ENCODE results near the gene KMT2D. TPM values are rescaled to one million over a fixed set of nuclear protein-coding genes. Genes with fewer than 3 reads are reported as not detected.

The KMT2D gene
- total RNA-seq, 2 donors from 2014 or later, result 82.7 to 99.7 TPM

DNA sequence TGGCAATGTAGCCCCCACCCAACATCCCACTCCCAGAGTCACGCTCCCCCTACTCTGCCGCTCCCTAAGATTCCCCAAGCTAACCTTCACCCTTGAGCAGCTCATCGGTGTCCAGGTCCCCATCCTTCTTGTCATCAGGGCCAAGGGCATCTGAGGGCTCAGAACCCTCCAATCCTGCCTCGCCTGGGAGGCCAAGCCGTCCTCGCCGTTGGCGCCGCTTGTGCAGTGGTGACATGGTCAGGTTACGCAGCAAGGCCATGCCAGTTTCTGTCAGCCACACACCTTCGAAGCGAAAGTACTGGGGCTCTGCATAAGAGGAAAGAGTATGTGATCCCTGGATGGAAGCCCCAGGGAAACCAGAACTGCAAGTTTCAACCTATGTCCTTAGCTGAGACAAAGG lies 15.9 kb downstream of the KMT2D start:
- WGBS, result 94% methylated on average over 12 of the region's 12 CpGs
- TF ChIP-seq POLR2A (IDR thresholded peaks at IDR 0.05) (no peak), POLR2AphosphoS5 (IDR thresholded peaks at IDR 0.05) (no peak)
- TF ChIP-seq, protein P1, sequence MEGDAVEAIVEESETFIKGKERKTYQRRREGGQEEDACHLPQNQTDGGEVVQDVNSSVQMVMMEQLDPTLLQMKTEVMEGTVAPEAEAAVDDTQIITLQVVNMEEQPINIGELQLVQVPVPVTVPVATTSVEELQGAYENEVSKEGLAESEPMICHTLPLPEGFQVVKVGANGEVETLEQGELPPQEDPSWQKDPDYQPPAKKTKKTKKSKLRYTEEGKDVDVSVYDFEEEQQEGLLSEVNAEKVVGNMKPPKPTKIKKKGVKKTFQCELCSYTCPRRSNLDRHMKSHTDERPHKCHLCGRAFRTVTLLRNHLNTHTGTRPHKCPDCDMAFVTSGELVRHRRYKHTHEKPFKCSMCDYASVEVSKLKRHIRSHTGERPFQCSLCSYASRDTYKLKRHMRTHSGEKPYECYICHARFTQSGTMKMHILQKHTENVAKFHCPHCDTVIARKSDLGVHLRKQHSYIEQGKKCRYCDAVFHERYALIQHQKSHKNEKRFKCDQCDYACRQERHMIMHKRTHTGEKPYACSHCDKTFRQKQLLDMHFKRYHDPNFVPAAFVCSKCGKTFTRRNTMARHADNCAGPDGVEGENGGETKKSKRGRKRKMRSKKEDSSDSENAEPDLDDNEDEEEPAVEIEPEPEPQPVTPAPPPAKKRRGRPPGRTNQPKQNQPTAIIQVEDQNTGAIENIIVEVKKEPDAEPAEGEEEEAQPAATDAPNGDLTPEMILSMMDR (IDR thresholded peaks at IDR 0.05), result no peak
- DNase-seq (ENCODE audit: low spot score), result no peak
- Histone ChIP-seq H3K36me3 (peaks cover 50 to 76% of the 10 kb centered on the region in 2 donors), H3K27ac (no peak overlapping the region), H3K9me3 (no peaks in the 10 kb centered on the region), H3K4me1 (replicated peaks) (no peaks in the 10 kb centered on the region), H3K27me3 (replicated peaks; ENCODE audit: insufficient read depth) (no peaks in the 10 kb centered on the region), H3K4me3 (no peak overlapping the region)
- intact Hi-C loops (cut with DNase I), result no loop called here

DNA sequence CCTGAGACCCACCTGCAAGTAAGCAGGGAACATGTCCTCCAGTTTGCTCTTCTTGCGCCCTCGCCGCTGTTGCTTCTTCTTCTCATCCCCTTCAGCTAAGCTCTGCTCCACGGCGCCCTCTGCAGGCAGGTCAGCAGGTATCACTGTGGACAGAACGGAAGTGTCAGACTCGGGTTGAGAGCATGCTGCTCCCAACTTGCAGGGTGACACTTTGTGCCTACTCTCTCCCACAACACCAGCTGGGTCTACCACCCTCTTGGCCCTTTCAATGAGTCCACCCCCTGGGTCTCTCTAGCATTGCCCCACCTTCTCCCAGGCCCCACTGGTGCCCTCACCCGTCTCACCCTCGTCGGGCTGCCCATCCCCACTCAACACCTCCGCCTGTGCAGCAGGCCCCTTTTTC lies 16.7 kb downstream of the KMT2D start:
- H3K9me3 ChIP-seq, result no peaks in the 10 kb centered on the region
- WGBS, result 54% methylated on average over 11 of the region's 11 CpGs
- H3K36me3 ChIP-seq, result peaks cover 44 to 78% of the 10 kb centered on the region in 2 donors
- no peak overlapping the region for H3K27ac ChIP-seq
- no peak overlapping the region for H3K4me3 ChIP-seq
- H3K4me1 ChIP-seq (replicated peaks), result no peaks in the 10 kb centered on the region
- H3K27me3 ChIP-seq (replicated peaks; ENCODE audit: insufficient read depth), result no peaks in the 10 kb centered on the region
- intact Hi-C loops (cut with DNase I), result no loop called here
- no peak for DNase-seq (ENCODE audit: low spot score)
- TF ChIP-seq, protein P1 (IDR thresholded peaks at IDR 0.05), result peak; percentile 13 to 52 (median 38)
- no peak for TF ChIP-seq POLR2A (IDR thresholded peaks at IDR 0.05)
- no peak for TF ChIP-seq POLR2AphosphoS5 (IDR thresholded peaks at IDR 0.05)

DNA sequence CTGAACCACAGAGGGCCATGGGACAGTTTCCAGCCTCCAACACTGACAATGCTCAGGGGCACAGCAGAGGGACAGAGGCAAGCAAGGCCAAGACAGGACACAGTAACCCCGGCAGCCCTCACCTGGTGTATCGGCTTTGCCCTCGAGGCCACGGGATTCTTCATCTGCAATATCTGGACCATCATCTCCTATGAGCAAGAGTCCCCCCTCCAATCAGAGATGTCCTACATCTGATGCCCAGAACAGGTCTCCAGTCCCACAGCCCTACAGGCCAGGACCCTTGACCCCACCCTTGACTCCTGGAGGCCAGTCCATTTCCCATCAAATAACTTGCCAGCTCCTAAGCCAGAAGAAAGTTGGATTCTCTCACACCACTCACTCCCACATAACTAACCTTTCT lies 17.4 kb downstream of the KMT2D start:
- Histone ChIP-seq H3K36me3 (peaks cover 41 to 77% of the 10 kb centered on the region in 2 donors), H3K4me1 (replicated peaks) (no peaks in the 10 kb centered on the region), H3K27ac (no peak overlapping the region), H3K4me3 (no peak overlapping the region), H3K27me3 (replicated peaks; ENCODE audit: insufficient read depth) (no peaks in the 10 kb centered on the region), H3K9me3 (no peaks in the 10 kb centered on the region)
- intact Hi-C loops (cut with DNase I), result no loop called here
- TF ChIP-seq POLR2AphosphoS5 (IDR thresholded peaks at IDR 0.05) (no peak), POLR2A (IDR thresholded peaks at IDR 0.05) (no peak)
- TF ChIP-seq, protein P1 (IDR thresholded peaks at IDR 0.05), result no peak
- no peak for DNase-seq (ENCODE audit: low spot score)
- 93% methylated on average over 4 of the region's 4 CpGs for WGBS

DNA sequence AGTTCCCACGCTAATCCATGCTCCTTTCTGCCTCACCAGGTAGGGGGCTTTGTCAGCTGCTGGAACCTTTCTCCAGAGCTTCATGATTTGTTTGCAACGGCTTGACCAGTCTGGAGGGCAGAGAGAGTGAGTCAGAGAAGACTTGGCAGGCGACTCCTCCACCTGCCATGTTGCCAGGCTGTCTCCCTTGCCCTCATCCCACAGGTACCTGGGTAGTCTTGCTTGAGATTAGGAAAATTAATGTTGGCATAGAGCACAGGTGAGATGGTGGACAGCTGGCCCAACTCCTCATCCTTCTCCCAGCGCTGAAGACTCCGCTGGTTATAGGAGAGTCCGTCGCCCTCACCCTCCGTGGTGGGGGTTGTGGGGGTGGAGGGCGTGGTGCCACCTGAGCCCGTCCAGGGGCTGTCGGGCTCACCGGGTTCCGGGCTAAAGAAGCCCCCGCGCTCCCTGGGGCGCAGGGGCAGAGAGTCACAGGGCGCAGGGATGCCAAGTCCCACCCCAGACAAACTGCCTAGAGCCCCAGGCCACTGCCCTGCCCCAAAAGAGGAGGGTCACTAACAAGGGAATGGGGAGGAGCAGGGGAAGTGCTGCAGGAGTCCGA lies 18.6 kb downstream of the KMT2D start:
- H3K27ac ChIP-seq, result no peak overlapping the region
- intact Hi-C loops (cut with DNase I), result no loop called here
- 88% methylated on average over 18 of the region's 18 CpGs for WGBS
- H3K36me3 ChIP-seq, result peaks cover 41 to 79% of the 10 kb centered on the region in 2 donors
- no peaks in the 10 kb centered on the region for H3K9me3 ChIP-seq
- DNase-seq (ENCODE audit: low spot score), result no peak
- TF ChIP-seq POLR2AphosphoS5 (IDR thresholded peaks at IDR 0.05) (no peak), POLR2A (IDR thresholded peaks at IDR 0.05) (no peak)
- TF ChIP-seq, protein P1 (IDR thresholded peaks at IDR 0.05), result no peak
- no peaks in the 10 kb centered on the region for H3K27me3 ChIP-seq (replicated peaks; ENCODE audit: insufficient read depth)
- H3K4me3 ChIP-seq, result no peak overlapping the region
- no peaks in the 10 kb centered on the region for H3K4me1 ChIP-seq (replicated peaks)

Measured in prostate gland (tissue), 2 donors.